ENCODE data around the gene KRTAP5-9. TPM values are rescaled to one million over a fixed set of nuclear protein-coding genes. Genes with fewer than 3 reads are reported as not detected.
"Not testable (repeated sequence)": the region's sequence is repeated elsewhere in the genome, so short reads cannot be mapped to it uniquely, and the experiment has no call there.

KRTAP5-9 gene
- total RNA-seq, 2 donors from 2014 or later: not detected

GRCh38 chr11:71580057-71581003 lies 32.1 kb downstream of the KRTAP5-9 start:
- no peak for DNase-seq (ENCODE audit: low spot score)
- H3K27ac ChIP-seq: no peak overlapping the region
- TF ChIP-seq CTCF (IDR thresholded peaks at IDR 0.05): peak; percentile 71 to 84

GRCh38 chr11:71581826-71582225 lies 33.6 kb downstream of the KRTAP5-9 start:
- TF ChIP-seq CTCF (IDR thresholded peaks at IDR 0.05): no peak
- no peaks in the 10 kb centered on the region for H3K27me3 ChIP-seq
- H3K27ac ChIP-seq: no peak overlapping the region
- no peak for DNase-seq (ENCODE audit: low spot score)
- no peaks in the 10 kb centered on the region for H3K36me3 ChIP-seq
- H3K4me1 ChIP-seq: peaks cover 0 to 7% of the 10 kb centered on the region in 2 donors
- no peak overlapping the region for H3K4me3 ChIP-seq
- no peaks in the 10 kb centered on the region for H3K9me3 ChIP-seq

More at GRCh38 chr11:71580057-71581003, 32.1 kb downstream of the KRTAP5-9 start:
- H3K36me3 ChIP-seq: no peaks in the 10 kb centered on the region
- no peaks in the 10 kb centered on the region for H3K9me3 ChIP-seq
- H3K27me3 ChIP-seq: no peaks in the 10 kb centered on the region
- H3K4me3 ChIP-seq: no peak overlapping the region
- peaks cover 0 to 7% of the 10 kb centered on the region in 2 donors for H3K4me1 ChIP-seq

GRCh38 chr11:71582309-71582895 lies 34.2 kb downstream of the KRTAP5-9 start, which contains the start of gene KRTAP5-11:
KRTAP5-11 (minus strand) TSS chr11:71582875; CDS start chr11:71582837, 38 bp downstream.
- Histone ChIP-seq H3K4me1 (peaks cover 0 to 7% of the 10 kb centered on the region in 2 donors), H3K36me3 (no peaks in the 10 kb centered on the region), H3K4me3 (no peak within 1 kb of the TSS), H3K9me3 (no peaks in the 10 kb centered on the region), H3K27me3 (no peaks in the 10 kb centered on the region), H3K27ac (no peak within 1 kb of the TSS)
- no peak for DNase-seq (ENCODE audit: low spot score)
- no peak for TF ChIP-seq CTCF (IDR thresholded peaks at IDR 0.05)

- not testable (repeated sequence) for H3K36me3 ChIP-seq; H3K27ac ChIP-seq; H3K27me3 ChIP-seq; DNase-seq (ENCODE audit: low spot score); H3K9me3 ChIP-seq; H3K4me3 ChIP-seq; H3K4me1 ChIP-seq
Measured at GRCh38 chr11:71582969-71583368, 34.7 kb downstream of the KRTAP5-9 start.

GRCh38 chr11:71585673-71586072 lies 37.5 kb downstream of the KRTAP5-9 start:
- not testable (repeated sequence) for H3K27me3 ChIP-seq; H3K9me3 ChIP-seq; H3K4me1 ChIP-seq; H3K27ac ChIP-seq; DNase-seq (ENCODE audit: low spot score); H3K4me3 ChIP-seq; H3K36me3 ChIP-seq

GRCh38 chr11:71588314-71588713 lies 40.1 kb downstream of the KRTAP5-9 start:
- H3K4me1 ChIP-seq, H3K27me3 ChIP-seq: not testable (repeated sequence)

GRCh38 chr11:71588822-71589545 lies 40.8 kb downstream of the KRTAP5-9 start:
- not testable (repeated sequence) for H3K4me3 ChIP-seq; H3K9me3 ChIP-seq; H3K27me3 ChIP-seq; H3K36me3 ChIP-seq; DNase-seq (ENCODE audit: low spot score); H3K4me1 ChIP-seq; H3K27ac ChIP-seq

More at GRCh38 chr11:71588314-71588713, 40.1 kb downstream of the KRTAP5-9 start:
- H3K36me3 ChIP-seq; H3K9me3 ChIP-seq; H3K27ac ChIP-seq; H3K4me3 ChIP-seq; DNase-seq (ENCODE audit: low spot score): not testable (repeated sequence)

- not testable (repeated sequence) for H3K4me1 ChIP-seq; H3K27me3 ChIP-seq; H3K4me3 ChIP-seq; DNase-seq (ENCODE audit: low spot score); H3K36me3 ChIP-seq; H3K9me3 ChIP-seq; H3K27ac ChIP-seq
Measured at GRCh38 chr11:71589546-71589920, 41.3 kb downstream of the KRTAP5-9 start.

All from right atrium auricular region (tissue), 2 donors.